Epithelial cell of proximal tubule (primary cell): Measurements from ENCODE around the gene RFXAP. TPM values are rescaled to one million over a fixed set of nuclear protein-coding genes. Genes with fewer than 3 reads are reported as not detected.

Experiments
- DNase-seq: peaks from one replicate; pipeline ENCODE4 v3.0.0-alpha.2; 2011; ENCODE audit warnings: low read depth
- H3K4me3 ChIP-seq: 2 replicates; pipeline ENCODE4 v1.5.1; 2011; ENCODE audit warnings: low read depth, mild to moderate bottlenecking, low read length
- CTCF ChIP-seq: conservative IDR thresholded peaks from 2 replicates; pipeline ENCODE4 v1.5.1; 2012; ENCODE audit warnings: low read depth, mild to moderate bottlenecking, low read length
- total RNA-seq: library from RNA; depleted of rRNA; stranded (reverse); fragments of >200 nt; gene quantifications from 2 replicates; pipeline ENCODE4 v1.2.3, GENCODE V29; 2015

RFXAP gene
- total RNA-seq, 1 donor from 2014 or later, result 2.7 TPM

- no peak overlapping the region for H3K4me3 ChIP-seq
- TF ChIP-seq CTCF, result no peak
- no peak for DNase-seq
These were observed 10.7 kb downstream of the RFXAP start for GRCh38 chr13:36829753-36830152.

GRCh38 chr13:36831291-36831690, 12.3 kb downstream of the RFXAP start:
- no peak for DNase-seq
- no peak overlapping the region for H3K4me3 ChIP-seq
- no peak for TF ChIP-seq CTCF

GRCh38 chr13:36834299-36834698, 15.3 kb downstream of the RFXAP start:
- DNase-seq, result no peak
- H3K4me3 ChIP-seq, result no peak overlapping the region
- no peak for TF ChIP-seq CTCF

GRCh38 chr13:36837354-36838092, 18.5 kb downstream of the RFXAP start:
- TF ChIP-seq CTCF, result no peak
- no peak overlapping the region for H3K4me3 ChIP-seq
- no peak for DNase-seq

- H3K4me3 ChIP-seq, result no peak overlapping the region
- peak; percentile 82 for DNase-seq
- no peak for TF ChIP-seq CTCF
These were observed 20.3 kb downstream of the RFXAP start for GRCh38 chr13:36839281-36839680.

- no peak for DNase-seq
- no peak for TF ChIP-seq CTCF
- H3K4me3 ChIP-seq, result no peak overlapping the region
These were observed 21.0 kb downstream of the RFXAP start for GRCh38 chr13:36839981-36840380.

- no peak for DNase-seq
- H3K4me3 ChIP-seq, result no peak overlapping the region
- TF ChIP-seq CTCF, result peak; percentile 15
These were observed 21.8 kb downstream of the RFXAP start for GRCh38 chr13:36840718-36841250.
